AG04450 (cell line): Measurements from ENCODE around the gene IL24. TPM values are rescaled to one million over a fixed set of nuclear protein-coding genes. Genes with fewer than 3 reads are reported as not detected.

Experiments
- CTCF ChIA-PET: fragments of 300-600, 350-600 bp; formaldehyde crosslinking; extraction: SDS; loops from one replicate; lab custom pipeline; 2022; ENCODE audit warnings: antibody characterized with exemption, inconsistent platforms; lab: Charles Lee
- POLR2A ChIA-PET: fragments of 350-600 bp; formaldehyde crosslinking; extraction: SDS; loops from one replicate; lab custom pipeline; 2021; ENCODE audit warnings: antibody characterized with exemption, inconsistent platforms; lab: Yijun Ruan, JAX
- DNase-seq: peaks from one replicate; pipeline ENCODE4 v3.0.0-alpha.2; 2011; ENCODE audit warnings: low read depth, low spot score
- H3K27ac ChIP-seq: one replicate; pipeline ENCODE4 v1.5.1; 2012; ENCODE audit warnings: low read depth, low read length, control low read depth
- H3K27me3 ChIP-seq: one replicate; pipeline ENCODE4 v1.6.0; 2012; ENCODE audit warnings: low read length; ENCODE audit not compliant: control insufficient read depth, insufficient read depth
- H3K4me3 ChIP-seq: 2 replicates; pipeline ENCODE4 v1.5.1; 2011; ENCODE audit warnings: mild to moderate bottlenecking, low read depth, low read length, control low read depth
- H3K9me3 ChIP-seq: 2 replicates; pipeline ENCODE4 v1.5.1; 2012; ENCODE audit warnings: low read length; ENCODE audit not compliant: control insufficient read depth, insufficient read depth
- polyA plus RNA-seq: library from polyadenylated mRNA; depleted of rRNA; stranded (reverse); fragments of >200 nt; gene quantifications from 2 replicates; pipeline ENCODE4 v1.2.3, GENCODE V29; 2011
- TF ChIP-seq, protein P1 (sequence below): IDR thresholded peaks from 2 replicates; pipeline ENCODE4 v1.5.1; 2011; ENCODE audit warnings: low read depth, low read length, control low read depth, inconsistent platforms

IL24 gene
- polyA plus RNA-seq, 1 experiment, result 0.73 TPM

DNA sequence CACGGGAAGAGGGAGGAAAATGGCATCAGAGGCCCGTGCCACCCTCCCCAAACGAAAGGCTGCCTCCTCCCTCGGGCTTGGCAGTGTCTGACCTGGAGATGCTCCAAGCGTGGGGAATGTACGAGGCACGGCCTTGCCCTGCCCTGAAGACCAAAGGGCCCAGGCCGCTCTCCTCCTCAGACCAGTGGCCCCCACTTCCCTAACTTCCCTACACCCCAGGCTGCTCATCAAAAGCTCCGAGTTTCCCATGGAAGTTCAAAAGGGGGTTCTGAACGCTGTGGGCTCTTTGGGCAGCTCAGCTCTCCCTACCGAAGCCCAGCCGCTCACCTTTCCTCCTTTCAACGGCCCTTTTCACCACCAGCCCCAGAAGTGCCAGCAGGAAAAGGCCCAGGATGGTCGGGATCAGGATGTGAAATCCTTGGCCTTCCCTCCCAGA lies 12.7 kb downstream of the IL24 start:
- DNase-seq, result no peak
- H3K27ac ChIP-seq, result no peak overlapping the region
- H3K27me3 ChIP-seq, result peaks cover 6% of the 10 kb centered on the region
- peaks cover 8% of the 10 kb centered on the region; the same call in 1 of the 2 replicates for H3K9me3 ChIP-seq
- TF ChIP-seq, protein P1, sequence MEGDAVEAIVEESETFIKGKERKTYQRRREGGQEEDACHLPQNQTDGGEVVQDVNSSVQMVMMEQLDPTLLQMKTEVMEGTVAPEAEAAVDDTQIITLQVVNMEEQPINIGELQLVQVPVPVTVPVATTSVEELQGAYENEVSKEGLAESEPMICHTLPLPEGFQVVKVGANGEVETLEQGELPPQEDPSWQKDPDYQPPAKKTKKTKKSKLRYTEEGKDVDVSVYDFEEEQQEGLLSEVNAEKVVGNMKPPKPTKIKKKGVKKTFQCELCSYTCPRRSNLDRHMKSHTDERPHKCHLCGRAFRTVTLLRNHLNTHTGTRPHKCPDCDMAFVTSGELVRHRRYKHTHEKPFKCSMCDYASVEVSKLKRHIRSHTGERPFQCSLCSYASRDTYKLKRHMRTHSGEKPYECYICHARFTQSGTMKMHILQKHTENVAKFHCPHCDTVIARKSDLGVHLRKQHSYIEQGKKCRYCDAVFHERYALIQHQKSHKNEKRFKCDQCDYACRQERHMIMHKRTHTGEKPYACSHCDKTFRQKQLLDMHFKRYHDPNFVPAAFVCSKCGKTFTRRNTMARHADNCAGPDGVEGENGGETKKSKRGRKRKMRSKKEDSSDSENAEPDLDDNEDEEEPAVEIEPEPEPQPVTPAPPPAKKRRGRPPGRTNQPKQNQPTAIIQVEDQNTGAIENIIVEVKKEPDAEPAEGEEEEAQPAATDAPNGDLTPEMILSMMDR, result no peak
- ChIA-PET CTCF (interaction anchor here (0.6 to 4.9 kb wide), 17 partner anchors 10 to 297 kb away, joined by 3 to 50 read pairs (median 5); partner anchors contain the start of gene IL20), POLR2A (interaction anchor here (1.1 kb wide), 1 partner anchor 63 kb away, joined by 4 read pairs; no protein-coding TSS in a partner anchor)
- peak overlapping the region; percentile 58 for H3K4me3 ChIP-seq

DNA sequence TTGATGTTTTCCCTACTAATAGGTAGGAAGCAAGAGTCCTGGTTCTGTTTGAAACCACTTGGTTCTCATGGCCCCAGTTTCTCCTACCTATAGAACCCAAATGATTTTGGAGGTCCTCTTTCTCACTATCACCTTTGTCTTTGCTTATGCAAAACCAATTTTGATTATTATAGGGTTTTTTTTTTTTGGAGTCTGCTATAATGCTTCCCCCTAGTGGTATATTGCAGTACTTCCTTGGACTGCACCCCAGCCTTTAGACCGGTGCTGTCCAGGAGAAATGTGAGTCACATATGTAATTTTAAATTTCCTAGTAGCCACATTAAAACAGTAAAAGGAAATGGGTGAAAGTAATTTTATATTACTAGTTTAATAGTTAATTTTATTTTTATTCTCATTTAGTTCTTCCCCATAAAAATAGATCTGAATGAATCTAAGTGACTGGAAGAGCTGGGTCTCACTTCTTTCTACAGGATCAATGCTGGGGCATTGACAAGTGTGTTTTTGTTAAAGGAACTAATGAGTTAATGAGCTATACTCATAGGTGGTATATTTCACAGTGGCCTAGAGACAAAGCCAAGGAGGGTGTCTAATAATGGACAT lies 13.9 kb downstream of the IL24 start:
- peaks cover 12% of the 10 kb centered on the region for H3K27me3 ChIP-seq
- TF ChIP-seq, protein P1, result peak; percentile 86
- ChIA-PET CTCF (interaction anchor here (0.6 to 6.0 kb wide), 59 partner anchors 8 to 494 kb away, joined by 3 to 147 read pairs (median 8); partner anchors contain the start of genes C1orf116, DYRK3, EIF2D and IL10), POLR2A (no interaction called here)
- no peak overlapping the region for H3K27ac ChIP-seq
- DNase-seq, result no peak
- H3K9me3 ChIP-seq, result peaks cover 8% of the 10 kb centered on the region; the same call in 1 of the 2 replicates
- H3K4me3 ChIP-seq, result no peak overlapping the region

DNA sequence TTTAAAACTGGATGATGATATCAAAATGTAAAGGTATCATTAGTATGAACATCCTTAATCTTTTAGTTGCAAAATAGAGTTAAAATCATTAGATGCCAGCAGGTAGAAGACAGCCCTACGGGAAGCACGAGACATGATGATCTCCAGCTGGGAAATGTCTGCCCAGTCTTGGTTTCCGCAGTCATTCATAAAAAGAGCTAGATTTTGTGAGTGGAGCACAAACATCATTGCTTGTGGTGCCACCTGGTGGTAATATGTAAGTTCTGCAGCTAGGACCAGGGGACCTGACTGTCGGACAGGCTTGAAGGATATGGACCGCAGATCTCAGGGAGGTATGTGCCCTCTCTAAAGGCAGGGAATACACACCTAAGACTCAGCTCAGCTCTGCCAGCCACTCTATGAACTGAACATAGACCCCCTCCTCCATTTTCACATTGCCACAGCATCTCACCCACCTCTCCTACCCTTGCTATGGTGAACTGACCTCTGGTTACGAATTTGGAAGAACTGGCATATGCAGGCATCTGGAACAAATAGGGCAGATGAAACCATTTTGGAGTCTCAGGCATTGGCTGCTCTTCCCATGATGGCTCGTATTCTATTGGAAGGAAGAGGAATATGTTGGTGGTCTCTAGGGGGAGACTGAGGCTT lies 15.3 kb downstream of the IL24 start:
- DNase-seq, result peak; percentile 55
- Histone ChIP-seq H3K27me3 (peaks cover 14% of the 10 kb centered on the region), H3K4me3 (no peak overlapping the region), H3K9me3 (peaks cover 5% of the 10 kb centered on the region; the same call in 1 of the 2 replicates), H3K27ac (no peak overlapping the region)
- CTCF ChIA-PET, result interaction anchor here (0.5 to 6.0 kb wide), 83 partner anchors 8 to 1140 kb away, joined by 3 to 147 read pairs (median 6); partner anchors contain the start of genes C1orf116, DYRK3, EIF2D and IL10
- TF ChIP-seq, protein P1, result peak; percentile 80
- POLR2A ChIA-PET, result interaction anchor here (1.0 kb wide), 1 partner anchor 178 kb away, joined by 4 read pairs; no protein-coding TSS in a partner anchor

DNA sequence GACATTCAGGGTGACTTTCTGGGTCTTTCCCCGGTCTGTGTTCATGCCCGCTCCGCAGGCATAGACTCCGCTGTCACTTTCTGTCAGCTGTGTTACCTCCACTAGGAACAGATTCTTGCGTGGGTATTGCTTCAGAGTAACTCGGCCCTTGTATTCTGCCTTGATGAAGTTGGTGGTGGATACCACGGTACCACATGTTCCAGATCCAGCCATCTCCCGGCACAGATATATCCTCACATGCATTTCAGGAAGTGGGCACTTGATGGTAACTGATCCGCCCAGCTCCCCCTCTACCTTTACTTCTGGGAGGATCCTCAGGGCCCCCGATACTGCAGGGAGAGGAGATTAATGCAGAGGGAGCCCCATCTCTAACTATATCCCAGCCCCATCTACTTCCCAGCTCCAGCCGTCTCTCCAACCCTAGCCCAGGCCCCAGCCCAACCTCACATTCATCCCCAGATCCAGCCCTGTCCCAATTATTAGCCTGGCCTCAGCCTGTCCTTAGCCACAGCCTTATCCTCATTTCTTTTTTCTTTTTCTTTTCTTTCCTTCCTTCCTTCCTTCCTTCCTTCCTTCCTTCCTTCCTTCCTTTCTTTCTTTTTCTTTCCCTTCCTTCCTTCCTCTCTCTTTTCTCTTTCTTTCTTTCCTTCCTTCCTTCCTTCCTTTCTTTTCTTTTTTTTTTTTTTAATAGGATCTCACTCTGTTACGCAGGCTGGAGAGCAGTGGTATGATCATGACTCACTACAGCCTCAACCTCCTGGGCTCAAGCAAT lies 16.7 kb downstream of the IL24 start:
- Histone ChIP-seq H3K4me3 (no peak overlapping the region), H3K27me3 (peaks cover 16% of the 10 kb centered on the region), H3K27ac (no peak overlapping the region), H3K9me3 (no peaks in the 10 kb centered on the region)
- ChIA-PET POLR2A (no interaction called here), CTCF (interaction anchor here (0.8 to 6.0 kb wide), 10 partner anchors 9 to 307 kb away, joined by 3 to 147 read pairs (median 22); no protein-coding TSS in a partner anchor)
- no peak for DNase-seq
- TF ChIP-seq, protein P1, result no peak
